HG03103 (cell line): ENCODE data around the gene CNKSR3.

ENCODE experiments used
- ATAC-seq: cut with Tn5 transposase; IDR thresholded peaks from one replicate; pipeline ENCODE4 v1.9.1; 2021; ENCODE audit warnings: low read depth; ENCODE audit not compliant: unreplicated experiment

The CNKSR3 gene

GRCh38 chr6:154356690-154357089, 153.8 kb downstream of the CNKSR3 start, which contains the start of gene IPCEF1:
Gene IPCEF1, minus strand, starts transcription at chr6:154356803. Its CDS starts 90,856 bp downstream, at chr6:154265947.
- no peak for ATAC-seq

GRCh38 chr6:154356113-154356512, 154.4 kb downstream of the CNKSR3 start:
- ATAC-seq = no peak

DNA sequence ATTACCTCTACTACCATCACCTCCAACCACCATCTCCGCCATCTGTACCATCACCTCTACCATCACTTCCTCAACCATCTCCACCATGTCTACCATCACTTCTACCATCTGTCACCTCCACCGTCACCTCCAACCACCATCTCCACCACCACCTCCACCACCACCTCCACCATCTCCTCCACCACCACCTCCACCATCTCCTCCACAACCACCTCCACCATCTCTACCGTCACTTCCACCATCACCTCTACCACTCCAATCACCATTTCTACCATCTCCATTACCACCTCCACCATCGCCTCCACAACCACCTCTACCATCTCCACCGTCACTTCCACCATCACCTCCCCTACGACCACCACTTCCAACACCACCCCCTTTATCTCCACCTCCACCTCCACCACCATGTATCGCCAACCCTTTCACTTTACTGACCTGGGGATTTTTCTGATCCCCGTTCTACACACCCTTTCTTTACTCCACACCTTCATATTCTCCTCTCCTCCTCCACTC, 156.2 kb downstream of the CNKSR3 start:
- no peak for ATAC-seq

DNA sequence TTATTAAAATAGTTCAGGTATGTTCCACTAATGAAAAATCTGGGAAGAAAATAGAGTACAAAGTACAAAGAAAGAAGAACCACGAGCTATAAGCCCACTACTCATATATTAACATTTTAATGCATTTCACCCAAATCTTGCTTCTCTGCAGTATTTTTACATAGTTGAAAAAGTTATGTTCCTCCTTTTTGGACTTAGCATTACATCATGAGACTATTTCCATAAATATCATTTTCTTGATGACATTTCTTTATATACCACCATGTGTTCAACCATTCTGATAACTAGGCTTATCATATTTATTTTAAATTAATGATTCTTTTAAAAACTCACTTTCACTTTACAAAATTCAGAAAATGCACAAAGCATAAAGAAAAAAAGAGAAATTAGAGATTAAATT, 156.9 kb downstream of the CNKSR3 start:
- ATAC-seq = no peak

DNA sequence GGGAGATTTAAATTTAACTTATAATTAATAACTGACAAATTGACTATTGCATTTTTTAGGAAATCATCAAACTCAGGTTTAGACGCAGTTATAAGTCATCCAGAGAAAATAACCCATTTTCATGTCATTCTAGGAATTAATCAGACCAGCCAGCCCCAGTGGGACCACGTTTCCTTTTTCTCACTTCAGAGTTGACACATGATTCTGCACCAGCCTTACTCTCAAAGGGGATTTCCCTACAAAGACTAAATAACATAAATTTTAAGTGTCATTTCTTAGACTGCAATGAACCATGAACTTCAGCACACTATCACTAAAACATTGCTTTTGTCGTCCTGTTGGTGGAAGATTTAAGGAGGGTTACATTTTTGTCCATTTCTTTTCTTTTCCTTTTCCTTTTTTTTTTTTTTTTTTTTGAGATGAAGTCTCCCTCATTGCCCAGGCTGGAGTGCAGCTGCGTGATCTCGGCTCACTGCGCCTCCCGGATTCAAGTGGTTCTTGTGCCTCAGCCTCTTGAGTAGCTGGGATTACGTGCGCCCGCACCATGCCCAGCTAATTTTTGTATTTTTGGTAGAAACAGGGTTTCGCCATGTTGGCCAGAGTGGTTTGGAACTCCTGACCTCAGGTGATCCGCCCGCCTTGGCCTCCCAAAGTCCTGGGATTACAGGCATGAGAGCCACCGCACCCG, 157.4 kb downstream of the CNKSR3 start:
- peak; percentile 65 for ATAC-seq

GRCh38 chr6:154350293-154350692, 160.2 kb downstream of the CNKSR3 start:
- no peak for ATAC-seq

GRCh38 chr6:154347981-154348380, 162.5 kb downstream of the CNKSR3 start:
- ATAC-seq = no peak

DNA sequence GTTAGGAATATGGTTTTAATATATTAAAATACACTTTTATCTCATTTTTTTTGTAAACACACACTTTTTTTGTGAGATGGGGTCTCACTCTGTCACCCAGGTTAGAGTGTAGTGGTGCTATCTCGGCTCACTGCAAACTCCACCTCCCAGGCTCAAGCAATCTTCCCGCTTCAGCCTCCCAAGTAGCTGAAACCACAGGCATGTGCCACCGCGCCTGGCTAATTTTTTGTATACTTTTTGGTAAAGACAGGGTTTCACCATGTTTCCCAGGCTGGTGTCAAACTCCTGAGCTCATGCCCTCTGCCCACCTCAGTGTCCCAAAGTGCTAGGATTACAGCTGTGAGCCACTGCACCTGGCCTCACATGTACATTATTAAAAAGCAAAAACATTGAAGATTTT, 164.7 kb downstream of the CNKSR3 start:
- no peak for ATAC-seq

- no peak for ATAC-seq
Observed at GRCh38 chr6:154343473-154344308, 166.8 kb downstream of the CNKSR3 start.

DNA sequence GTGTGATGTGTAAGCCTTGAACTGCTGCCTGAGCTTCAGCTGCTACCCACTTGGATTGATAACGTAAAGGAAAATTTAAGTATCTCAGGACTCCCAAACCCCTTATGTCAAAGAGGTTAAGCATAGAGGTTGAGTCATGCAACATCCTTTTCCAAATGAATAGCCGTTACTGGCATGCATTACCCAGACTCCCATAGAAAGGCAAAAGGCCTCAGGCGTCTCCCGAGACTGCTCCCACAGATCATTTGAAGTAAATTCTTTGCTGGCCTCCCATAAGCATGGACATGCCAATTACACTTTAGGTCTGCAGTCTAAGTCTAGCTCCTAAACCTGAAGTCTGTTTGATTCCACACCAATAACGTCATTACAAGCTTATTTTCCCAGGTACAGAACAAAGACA, 168.6 kb downstream of the CNKSR3 start:
- no peak for ATAC-seq

DNA sequence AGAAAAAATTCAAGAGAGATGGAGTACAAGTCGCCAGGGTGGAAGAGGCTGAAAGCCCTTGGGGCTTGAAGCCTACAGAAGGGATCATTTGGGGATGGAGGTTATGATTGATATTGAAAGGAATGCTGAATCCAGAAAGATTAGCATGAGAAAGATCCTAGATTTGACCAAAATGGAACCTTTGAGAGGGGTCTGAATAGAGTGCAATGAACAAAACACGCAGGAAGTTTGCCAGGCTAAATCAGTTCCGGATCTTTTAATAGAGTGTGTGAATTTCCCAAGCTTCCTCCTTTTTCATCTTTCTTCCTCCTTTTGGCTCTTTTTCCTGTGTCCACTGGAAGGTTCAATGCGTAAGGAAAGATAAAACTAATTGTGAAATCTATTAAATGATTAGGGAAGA, 169.1 kb downstream of the CNKSR3 start:
- no peak for ATAC-seq
